ENCODE results near the gene LRP6.

The LRP6 gene

DNA sequence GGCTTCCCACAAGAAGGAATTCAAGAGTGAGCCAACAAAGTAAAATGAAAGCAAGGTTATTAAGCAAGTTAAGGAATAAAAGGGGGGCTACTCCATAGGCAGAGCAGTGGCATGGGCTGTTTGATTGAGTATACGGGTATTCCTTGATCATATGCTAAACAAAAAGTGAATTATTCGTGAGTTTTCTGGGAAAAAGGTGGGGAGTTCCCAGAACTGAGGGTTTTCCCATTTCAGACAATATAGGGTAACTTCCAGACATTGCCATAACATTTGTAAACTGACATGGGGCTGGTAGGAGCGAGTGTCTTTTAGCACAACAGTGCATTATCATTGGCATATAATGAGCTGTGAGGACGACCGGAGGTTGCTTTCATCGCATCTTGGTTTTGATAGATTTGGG is 198.1 kb downstream of the LRP6 start:
- DNase-seq, result peak; percentile 72
